K562 (cell line): Measurements from ENCODE around the gene MYMX. TPM values are rescaled to one million over a fixed set of nuclear protein-coding genes. Genes with fewer than 3 reads are reported as not detected.
A peak's percentile ranks its signal among the peaks of the same experiment; 100 is the strongest.

ENCODE experiments used
- ATAC-seq: fragments of 200-7000 bp; cut with Tn5 transposase; 3 replicates; pipeline ENCODE4 v1.9.1; 2020; ENCODE audit warnings: moderate library complexity
- BruUV-seq: library from RNA; stranded (reverse); fragments of 400-500 nt; replicated peaks from 2 replicates; lab custom pipeline; 2021; lab: Mats Ljungman, UMichigan
- CTCF ChIA-PET: fragments of 300-600 bp; formaldehyde crosslinking; extraction: SDS; loops from one replicate; lab custom pipeline; 2021; ENCODE audit warnings: low intra/inter-chr PET ratio; lab: Yijun Ruan, JAX
- POLR2A ChIA-PET: fragments of 300-600, 350-650 bp; sonication (Branson Sonifier 250); formaldehyde crosslinking; extraction: SDS; loops from one replicate; lab custom pipeline; 2021; ENCODE audit warnings: antibody characterized with exemption, inconsistent platforms; lab: Yijun Ruan, JAX
- DNase-seq, 4 experiments: peaks; one replicate each; pipeline versions ENCODE4 v3.0.0 to v3.0.0-alpha.2; 2011 to 2018; ENCODE audit warnings: low spot score in 3 of 4, mixed read lengths in 3 of 4; ENCODE audit errors: extremely low read depth in 1 of 4
- FAIRE-seq: peaks from 2 replicates; lab custom pipeline; 2011; peaks lifted over from hg19 to GRCh38; lab: Jason Lieb, UNC
- H2AFZ ChIP-seq: 2 replicates; pipeline ENCODE4 v1.6.0; 2011; ENCODE audit warnings: low read depth, low read length, control low read depth, inconsistent platforms
- H3K27ac ChIP-seq: fragments of 200-600 bp; 3 replicates; pipeline ENCODE4 v1.8.0; 2011; ENCODE audit warnings: low read depth, mild to moderate bottlenecking, control low read depth, inconsistent platforms, low read length, moderate library complexity, mixed read lengths; ENCODE audit errors: extremely low read depth
- H3K27me3 ChIP-seq, 2 experiments: fragments of 300-600 bp in 1 of 2; 2 replicates in 1 of 2; 3 replicates in 1 of 2; pipeline versions ENCODE4 v1.6.0 to v1.8.0; 2011; ENCODE audit warnings: inconsistent platforms in 2 of 2, low read length in 2 of 2, mild to moderate bottlenecking in 1 of 2, mixed read lengths in 1 of 2, moderate library complexity in 1 of 2; ENCODE audit not compliant: control insufficient read depth in 2 of 2, insufficient read depth in 2 of 2
- H3K36me3 ChIP-seq: fragments of 300-600 bp; 3 replicates; pipeline ENCODE4 v1.8.0; 2011; ENCODE audit warnings: mild to moderate bottlenecking, low read length, inconsistent platforms; ENCODE audit not compliant: control insufficient read depth, insufficient read depth
- H3K4me1 ChIP-seq, 2 experiments: fragments of 200-600 bp in 1 of 2; replicated peaks in 1 of 2; 2 replicates in 1 of 2; 3 replicates in 1 of 2; pipeline versions ENCODE4 v1.5.1 to v1.8.0; 2011; ENCODE audit warnings: inconsistent platforms in 2 of 2, low read length in 2 of 2, mild to moderate bottlenecking in 1 of 2, mixed read lengths in 1 of 2, moderate library complexity in 1 of 2; ENCODE audit not compliant: control insufficient read depth in 2 of 2, insufficient read depth in 2 of 2
- H3K4me2 ChIP-seq: 2 replicates; pipeline ENCODE4 v1.6.1; 2011; ENCODE audit warnings: low read length, control low read depth, inconsistent platforms, mixed read lengths; ENCODE audit not compliant: insufficient read depth
- H3K4me3 ChIP-seq: fragments of 200-600 bp; sonication (generic), shearing (Covaris generic); 2 replicates; pipeline ENCODE4 v1.5.1; 2016; ENCODE audit warnings: control low read depth, inconsistent platforms
- H3K79me2 ChIP-seq: fragments of 200-600 bp; 3 replicates; pipeline ENCODE4 v1.8.0; 2011; ENCODE audit warnings: low read length, inconsistent platforms; ENCODE audit not compliant: control insufficient read depth, insufficient read depth
- H3K9ac ChIP-seq, 2 experiments: 2 replicates each; pipeline versions ENCODE4 v1.6.0 to v1.6.1; 2011; ENCODE audit warnings: low read depth in 2 of 2, low read length in 2 of 2, control low read depth in 1 of 2, inconsistent platforms in 1 of 2, mild to moderate bottlenecking in 1 of 2, mixed read lengths in 1 of 2; ENCODE audit not compliant: insufficient read depth in 1 of 2
- H3K9me1 ChIP-seq: one replicate; pipeline ENCODE4 v1.6.0; 2011; ENCODE audit warnings: inconsistent platforms, mild to moderate bottlenecking, low read length, moderate library complexity; ENCODE audit not compliant: control insufficient read depth, insufficient read depth
- H3K9me3 ChIP-seq: replicated peaks from 2 replicates; pipeline ENCODE4 v1.5.1; 2011; ENCODE audit warnings: low read depth, low read length, inconsistent platforms; ENCODE audit not compliant: control insufficient read depth, insufficient read depth
- H4K20me1 ChIP-seq: replicated peaks from 2 replicates; pipeline ENCODE4 v1.6.1; 2011; ENCODE audit warnings: low read length, inconsistent platforms, mixed read lengths; ENCODE audit not compliant: control insufficient read depth, insufficient read depth
- ARID1B ChIP-seq: fragments of 450-650 bp; IDR thresholded peaks from 2 replicates; pipeline ENCODE4 v1.6.1; 2016; ENCODE audit warnings: antibody characterized with exemption, mild to moderate bottlenecking, inconsistent platforms
- ATF7 ChIP-seq: fragments of 450-650 bp; IDR thresholded peaks from 2 replicates; pipeline ENCODE4 v1.7.1; 2014; ENCODE audit warnings: mild to moderate bottlenecking, moderate library complexity
- EGR1 ChIP-seq: fragments of 450-650 bp; conservative IDR thresholded peaks from 2 replicates; pipeline ENCODE4 v1.6.1; 2017; ENCODE audit warnings: mild to moderate bottlenecking
- FOSL1 ChIP-seq: fragments of 200-800 bp; sonication (Bioruptor generic); conservative IDR thresholded peaks from 2 replicates; pipeline ENCODE4 v1.6.1; 2016; ENCODE audit warnings: missing genetic modification characterization, missing compliant biosample characterization
- GABPB2 ChIP-seq: fragments of 250-450 bp; sonication (Bioruptor Pico); conservative IDR thresholded peaks from 2 replicates; pipeline ENCODE4 v1.5.1; 2021; ENCODE audit warnings: mild to moderate bottlenecking
- JUN ChIP-seq, 2 experiments: sonication (generic) in 1 of 2; formaldehyde crosslinking in 1 of 2; IDR thresholded peaks; 2 replicates each; pipeline versions ENCODE4 v1.6.1 to v1.8.0; 2012 to 2022; ENCODE audit warnings: borderline replicate concordance in 2 of 2, mild to moderate bottlenecking in 2 of 2, improper control_type of control experiment in 1 of 2, low read depth in 1 of 2, low read length in 1 of 2, missing genetic modification reagents in 1 of 2
- RAD21 ChIP-seq, 2 experiments: fragments of 250-450 bp in 1 of 2; fragments of 450-650 bp in 1 of 2; sonication (Bioruptor Pico) in 1 of 2; formaldehyde crosslinking in 1 of 2; IDR thresholded peaks in 1 of 2; conservative IDR thresholded peaks in 1 of 2; 2 replicates each; pipeline versions ENCODE4 v1.4.0 to v1.8.0; 2020 to 2022; ENCODE audit warnings: mild to moderate bottlenecking in 2 of 2, moderate library complexity in 1 of 2
- SMAD4 ChIP-seq: fragments of 250-450 bp; sonication (Bioruptor Pico); conservative IDR thresholded peaks from 2 replicates; pipeline ENCODE4 v1.8.0; 2021; ENCODE audit warnings: inconsistent platforms, mild to moderate bottlenecking, moderate library complexity
- SMARCA4 ChIP-seq: fragments of 450-650 bp; IDR thresholded peaks from 2 replicates; pipeline ENCODE4 v1.6.1; 2016
- SMARCA5 ChIP-seq: fragments of 450-650 bp; IDR thresholded peaks from 2 replicates; pipeline ENCODE4 v1.6.1; 2016
- THRAP3 ChIP-seq: fragments of 450-650 bp; IDR thresholded peaks from 2 replicates; pipeline ENCODE4 v1.6.1; 2016; ENCODE audit warnings: mild to moderate bottlenecking, inconsistent platforms, borderline replicate concordance
- U2AF2 ChIP-seq: fragments of 200-400 bp; formaldehyde crosslinking; optimal IDR thresholded peaks from 2 replicates; pipeline ENCODE3; 2017; ENCODE audit warnings: low read depth, mild to moderate bottlenecking, low read length
- XRCC5 ChIP-seq: fragments of 200-400 bp; formaldehyde crosslinking; IDR thresholded peaks from 2 replicates; pipeline ENCODE4 v1.6.1; 2017; ENCODE audit warnings: low read depth, mild to moderate bottlenecking, low read length
- ZBTB8A ChIP-seq: fragments of 450-650 bp; IDR thresholded peaks from 2 replicates; pipeline ENCODE4 v1.6.1; 2018; ENCODE audit warnings: mild to moderate bottlenecking, moderate library complexity; ENCODE audit not compliant: partially characterized antibody
- ZC3H4 ChIP-seq: sonication (generic); formaldehyde crosslinking; IDR thresholded peaks from 2 replicates; pipeline ENCODE4 v1.9.0; 2021; ENCODE audit warnings: missing genetic modification reagents, borderline replicate concordance
- ZFP36 ChIP-seq: fragments of 150-350 bp; IDR thresholded peaks from 2 replicates; pipeline ENCODE4 v1.6.1; 2018; ENCODE audit warnings: low read length, low read depth; ENCODE audit not compliant: partially characterized antibody
- ZNF121 ChIP-seq: sonication (generic); formaldehyde crosslinking; conservative IDR thresholded peaks from 2 replicates; pipeline ENCODE4 v1.8.0; 2022; ENCODE audit warnings: missing genetic modification reagents
- ZNF384 ChIP-seq: IDR thresholded peaks from 2 replicates; pipeline ENCODE4 v1.6.1; 2012; ENCODE audit warnings: low read depth, low read length, improper control_type of control experiment
- WGBS: fragments of 100-300 bp; shearing (Covaris generic); methylation state at CpG from one replicate; pipeline ENCODE4 v1.1.6; 2016; ENCODE audit warnings: low coverage, mixed read lengths; ENCODE audit not compliant: insufficient coverage; ENCODE audit errors: missing lambda C conversion rate; 5-methylcytosine and 5-hydroxymethylcytosine counted together
- in situ Hi-C: fragments of 300-500 bp; cut with MboI; formaldehyde crosslinking; loops from 4 replicates; pipeline ENCODE4 v1.15.0; 2018; ENCODE audit warnings: inconsistent platforms, mixed read lengths
- intact Hi-C: fragments of 100-400 bp; cut with micrococcal nuclease; formaldehyde crosslinking; loops from 2 replicates; pipeline ENCODE4 v1.14.2; 2022
- polyA plus RNA-seq, 8 experiments: library from polyadenylated mRNA; depleted of rRNA in 4 of 8; stranded (reverse) in 5 of 8; unstranded in 3 of 8; fragments of >200 nt; fragmentation: Nextera tagmentation in 2 of 8; fragmentation: Illumina TruSeq in 1 of 8; extraction: Ambion mirVana in 2 of 8; extraction: Trizol in 1 of 8; gene quantifications; 2 replicates each; pipeline versions ENCODE4 v1.2.1 to v1.2.3, GENCODE V29; 2011 to 2014; ENCODE audit warnings: inconsistent platforms in 1 of 8, missing spikeins in 1 of 8
- total RNA-seq, 7 experiments: library from RNA; depleted of rRNA in 6 of 7; stranded (reverse); fragments of >200 nt in 6 of 7; fragmentation: Illumina TruSeq in 2 of 7; extraction: Trizol in 2 of 7; gene quantifications; 2 replicates each; pipeline versions ENCODE4 v1.2.1 to v1.2.3, GENCODE V29; 2011 to 2021; ENCODE audit warnings: low replicate concordance in 1 of 7
- TF ChIP-seq, protein P1 (sequence below): fragments of 450-650 bp; IDR thresholded peaks from 2 replicates; pipeline ENCODE4 v1.6.1; 2016; ENCODE audit warnings: borderline replicate concordance
- TF ChIP-seq, protein P2 (sequence below), 2 experiments: fragments of 450-650 bp in 1 of 2; sonication (generic) in 1 of 2; formaldehyde crosslinking in 1 of 2; IDR thresholded peaks in 1 of 2; conservative IDR thresholded peaks in 1 of 2; 2 replicates each; pipeline versions ENCODE4 v1.6.1 to v1.8.1; 2016 to 2023; ENCODE audit warnings: mild to moderate bottlenecking in 2 of 2, moderate library complexity in 2 of 2, inconsistent platforms in 1 of 2, missing genetic modification reagents in 1 of 2

MYMX gene
- total and polyA plus RNA-seq, 9 of the 15 experiments (the other 6 are each of a cell fraction or from before 2014, with no cell fraction given) = 0.12 TPM; not detected in 8

GRCh38 chr6:44179072-44179536, 37.6 kb upstream of the MYMX start:
- BruUV-seq = no TSS peak
- Histone ChIP-seq H3K27me3 (peaks cover 2 to 21% of the 10 kb centered on the region in 2 experiments; a peak in 2 of 5 replicates), H4K20me1 (no peaks in the 10 kb centered on the region)
- CTCF ChIA-PET = no interaction called here
- 2% methylated on average over 4 of the region's 4 CpGs for WGBS
- TF ChIP-seq THRAP3 = no peak
- TF ChIP-seq U2AF2 = no peak
- TF ChIP-seq, protein P1, sequence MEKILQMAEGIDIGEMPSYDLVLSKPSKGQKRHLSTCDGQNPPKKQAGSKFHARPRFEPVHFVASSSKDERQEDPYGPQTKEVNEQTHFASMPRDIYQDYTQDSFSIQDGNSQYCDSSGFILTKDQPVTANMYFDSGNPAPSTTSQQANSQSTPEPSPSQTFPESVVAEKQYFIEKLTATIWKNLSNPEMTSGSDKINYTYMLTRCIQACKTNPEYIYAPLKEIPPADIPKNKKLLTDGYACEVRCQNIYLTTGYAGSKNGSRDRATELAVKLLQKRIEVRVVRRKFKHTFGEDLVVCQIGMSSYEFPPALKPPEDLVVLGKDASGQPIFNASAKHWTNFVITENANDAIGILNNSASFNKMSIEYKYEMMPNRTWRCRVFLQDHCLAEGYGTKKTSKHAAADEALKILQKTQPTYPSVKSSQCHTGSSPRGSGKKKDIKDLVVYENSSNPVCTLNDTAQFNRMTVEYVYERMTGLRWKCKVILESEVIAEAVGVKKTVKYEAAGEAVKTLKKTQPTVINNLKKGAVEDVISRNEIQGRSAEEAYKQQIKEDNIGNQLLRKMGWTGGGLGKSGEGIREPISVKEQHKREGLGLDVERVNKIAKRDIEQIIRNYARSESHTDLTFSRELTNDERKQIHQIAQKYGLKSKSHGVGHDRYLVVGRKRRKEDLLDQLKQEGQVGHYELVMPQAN = no peak
- peak; percentile 68; the same call in 1 of the 2 replicates for TF ChIP-seq ZNF384
- no peak for TF ChIP-seq GABPB2 (CRISPR knock-in tag)
- TF ChIP-seq FOSL1 (tag) = peak; percentile 87
- TF ChIP-seq JUN (IDR thresholded peaks at IDR 0.05; ENCODE audit: borderline replicate concordance, low read depth, low read length) = peak; percentile 36; the same call in 1 of the 2 replicates
- TF ChIP-seq JUN (CRISPR knock-in tag; IDR thresholded peaks at IDR 0.05; ENCODE audit: borderline replicate concordance) = no peak
- TF ChIP-seq ARID1B = 0 out of 2 replicates have a peak, but pooled peaks have one; percentile 20
- TF ChIP-seq RAD21 (CRISPR knock-in tag; conservative IDR thresholded peaks at IDR 0.05 in 1 of 2, IDR thresholded peaks at IDR 0.05 in 1 of 2) = no peak
- TF ChIP-seq ZNF121 (CRISPR knock-in tag) = peak; percentile 98
- no peak for TF ChIP-seq SMAD4 (CRISPR knock-in tag)
- 0 out of 2 replicates have a peak, but pooled peaks have one; percentile 34 for TF ChIP-seq SMARCA5
- TF ChIP-seq SMARCA4 = 0 out of 2 replicates have a peak, but pooled peaks have one; percentile 33
- TF ChIP-seq, protein P2, sequence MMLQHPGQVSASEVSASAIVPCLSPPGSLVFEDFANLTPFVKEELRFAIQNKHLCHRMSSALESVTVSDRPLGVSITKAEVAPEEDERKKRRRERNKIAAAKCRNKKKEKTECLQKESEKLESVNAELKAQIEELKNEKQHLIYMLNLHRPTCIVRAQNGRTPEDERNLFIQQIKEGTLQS (IDR thresholded peaks at IDR 0.05) = peak; percentile 73
- TF ChIP-seq, protein P2 (CRISPR knock-in tag; conservative IDR thresholded peaks at IDR 0.05) = no peak
- TF ChIP-seq EGR1 = 0 out of 2 replicates have a peak, but pooled peaks have one; percentile 26
- no peak for TF ChIP-seq ZFP36
- no peak for TF ChIP-seq ATF7
- no peak for TF ChIP-seq XRCC5
- no peak for TF ChIP-seq ZBTB8A
- TF ChIP-seq ZC3H4 (CRISPR knock-in tag) = no peak
- TF ChIP-seq, all 486 proteins: peak for 9
- ATAC-seq (no peak), DNase-seq (no peak), FAIRE-seq (no peak)
- H3K36me3 ChIP-seq = no peaks in the 10 kb centered on the region
- no peak overlapping the region for H3K4me2 ChIP-seq
- H3K27ac ChIP-seq = no peak overlapping the region
- in situ Hi-C loops (no loop called here), intact Hi-C loops (no loop called here)
- H3K4me1 ChIP-seq = peaks cover 0 to 13% of the 10 kb centered on the region in 2 experiments; a peak in 2 of 5 replicates
- H3K9me3 ChIP-seq = no peaks in the 10 kb centered on the region
- H2AFZ ChIP-seq = no peak overlapping the region
- no peak overlapping the region for H3K9ac ChIP-seq
- no peak overlapping the region for H3K4me3 ChIP-seq
- POLR2A ChIA-PET = interaction anchor here (0.6 to 3.0 kb wide), 3 partner anchors 68 to 723 kb away, joined by 3 to 17 read pairs (median 3); partner anchors contain the start of gene HSP90AB1
- H3K79me2 ChIP-seq = no peaks in the 10 kb centered on the region
- H3K9me1 ChIP-seq = no peaks in the 10 kb centered on the region
